ENCODE results near the gene PRDM4.
"Not testable (repeated sequence)": the region's sequence is repeated elsewhere in the genome, so short reads cannot be mapped to it uniquely, and the experiment has no call there.

PRDM4 gene

GRCh38 chr12:107774349-107775029 is 13.6 kb upstream of the PRDM4 start, which contains the start of gene ASCL4:
Gene ASCL4 (plus strand): TSS chr12:107774704. CDS start chr12:107775219, 515 bp downstream.
- no peak for DNase-seq (ENCODE audit: low read depth in 1 of 2, low spot score in 1 of 2)

GRCh38 chr12:107767466-107767865 is 6.5 kb upstream of the PRDM4 start:
- no peak for DNase-seq (ENCODE audit: low read depth in 1 of 2, low spot score in 1 of 2)

GRCh38 chr12:107765316-107765715 is 4.4 kb upstream of the PRDM4 start:
- no peak for DNase-seq (ENCODE audit: low read depth in 1 of 2, low spot score in 1 of 2)

GRCh38 chr12:107764626-107765025 is 3.7 kb upstream of the PRDM4 start:
- no peak for DNase-seq (ENCODE audit: low read depth in 1 of 2, low spot score in 1 of 2)

- DNase-seq (ENCODE audit: low read depth in 1 of 2, low spot score in 1 of 2) = no peak
Observed at GRCh38 chr12:107762874-107763273, 1.9 kb upstream of the PRDM4 start.

- no peak for DNase-seq (ENCODE audit: low read depth in 1 of 2, low spot score in 1 of 2)
Observed at GRCh38 chr12:107761502-107761904, 566 bp upstream of the PRDM4 start.

- peak in 1 of 2 donors; percentile 22 for DNase-seq (ENCODE audit: low read depth in 1 of 2, low spot score in 1 of 2)
Observed at GRCh38 chr12:107760207-107760808, 629 bp downstream of the PRDM4 start.

GRCh38 chr12:107759410-107759809 is 1.5 kb downstream of the PRDM4 start:
- DNase-seq (ENCODE audit: low read depth in 1 of 2, low spot score in 1 of 2) = no peak

- DNase-seq (ENCODE audit: low read depth in 1 of 2, low spot score in 1 of 2) = no peak
Observed at GRCh38 chr12:107749083-107749482, 11.9 kb downstream of the PRDM4 start.

GRCh38 chr12:107748472-107748871 is 12.5 kb downstream of the PRDM4 start:
- DNase-seq (ENCODE audit: low read depth in 1 of 2, low spot score in 1 of 2) = no peak

- DNase-seq (ENCODE audit: low read depth in 1 of 2, low spot score in 1 of 2) = no peak
Observed at GRCh38 chr12:107736914-107737313, 24.0 kb downstream of the PRDM4 start.

GRCh38 chr12:107735763-107736162 is 25.2 kb downstream of the PRDM4 start:
- no peak for DNase-seq (ENCODE audit: low read depth in 1 of 2, low spot score in 1 of 2)

GRCh38 chr12:107734139-107734538 is 26.8 kb downstream of the PRDM4 start:
- no peak for DNase-seq (ENCODE audit: low read depth in 1 of 2, low spot score in 1 of 2)

GRCh38 chr12:107732365-107732764 is 28.6 kb downstream of the PRDM4 start:
- DNase-seq (ENCODE audit: low read depth in 1 of 2, low spot score in 1 of 2) = no peak

GRCh38 chr12:107731366-107731765 is 29.6 kb downstream of the PRDM4 start:
- no peak for DNase-seq (ENCODE audit: low read depth in 1 of 2, low spot score in 1 of 2)

- no peak for DNase-seq (ENCODE audit: low read depth in 1 of 2, low spot score in 1 of 2)
Observed at GRCh38 chr12:107730618-107731341, 30.2 kb downstream of the PRDM4 start.

- DNase-seq (ENCODE audit: low read depth in 1 of 2, low spot score in 1 of 2) = not testable (repeated sequence)
Observed at GRCh38 chr12:107727742-107728141, 33.2 kb downstream of the PRDM4 start.

- not testable (repeated sequence) for DNase-seq (ENCODE audit: low read depth in 1 of 2, low spot score in 1 of 2)
Observed at GRCh38 chr12:107727327-107727726, 33.6 kb downstream of the PRDM4 start.

GRCh38 chr12:107718606-107719005 is 42.3 kb downstream of the PRDM4 start:
- DNase-seq (ENCODE audit: low read depth in 1 of 2, low spot score in 1 of 2) = no peak

- DNase-seq (ENCODE audit: low read depth in 1 of 2, low spot score in 1 of 2) = no peak
Observed at GRCh38 chr12:107715780-107716179, 45.2 kb downstream of the PRDM4 start.

GRCh38 chr12:107705522-107705921 is 55.4 kb downstream of the PRDM4 start:
- DNase-seq (ENCODE audit: low read depth in 1 of 2, low spot score in 1 of 2) = not testable (repeated sequence)

GRCh38 chr12:107704041-107704440 is 56.9 kb downstream of the PRDM4 start:
- DNase-seq (ENCODE audit: low read depth in 1 of 2, low spot score in 1 of 2) = no peak

Data from activated T-helper 1 cell treated with anti-CD3 and anti-CD28 coated beads, Interleukin-2, amount 50 U/mL, for 16 hours (primary cell).